Activated CD8-positive, alpha-beta memory T cell treated with anti-CD3 and anti-CD28 coated beads for 48 hours (primary cell): ENCODE results near the gene MRPL44.
"Not testable (repeated sequence)": the region's sequence is repeated elsewhere in the genome, so short reads cannot be mapped to it uniquely, and the experiment has no call there.

ENCODE experiments used
- DNase-seq, 3 experiments: peaks; one replicate each; pipeline ENCODE4 v3.0.0-alpha.2; 2020; ENCODE audit warnings: low read depth in 2 of 3, low spot score in 2 of 3

MRPL44 gene

GRCh38 chr2:223935459-223936125 is 21.7 kb upstream of the MRPL44 start:
- no peak for DNase-seq

- DNase-seq, result no peak
Measured at GRCh38 chr2:223936862-223937326, 20.4 kb upstream of the MRPL44 start.

GRCh38 chr2:223937535-223937934 is 19.7 kb upstream of the MRPL44 start:
- no peak for DNase-seq

GRCh38 chr2:223939438-223939837 is 17.8 kb upstream of the MRPL44 start:
- not testable (repeated sequence) for DNase-seq

GRCh38 chr2:223941579-223942277 is 15.5 kb upstream of the MRPL44 start:
- peak in 1 of 3 experiments; percentile 50 for DNase-seq

GRCh38 chr2:223943135-223943534 is 14.1 kb upstream of the MRPL44 start:
- DNase-seq, result no peak

- DNase-seq, result no peak
Measured at GRCh38 chr2:223943561-223944008, 13.7 kb upstream of the MRPL44 start.

- DNase-seq, result no peak
Measured at GRCh38 chr2:223944166-223944702, 13.0 kb upstream of the MRPL44 start.

GRCh38 chr2:223944703-223945531 is 12.3 kb upstream of the MRPL44 start, which contains the start of gene WDFY1:
Gene WDFY1, minus strand, starts transcription at chr2:223945335. Its CDS starts 51 bp downstream, at chr2:223945284.
- peak; percentile 52 to 64 (median 63) for DNase-seq

GRCh38 chr2:223945755-223946154 is 11.5 kb upstream of the MRPL44 start:
- DNase-seq, result no peak

- DNase-seq, result no peak
Measured at GRCh38 chr2:223947711-223948205, 9.5 kb upstream of the MRPL44 start.

- no peak for DNase-seq
Measured at GRCh38 chr2:223949241-223949840, 7.9 kb upstream of the MRPL44 start.

- no peak for DNase-seq
Measured at GRCh38 chr2:223950448-223951347, 6.6 kb upstream of the MRPL44 start.

- no peak for DNase-seq
Measured at GRCh38 chr2:223952280-223952968, 4.8 kb upstream of the MRPL44 start.

GRCh38 chr2:223954401-223954800 is 2.9 kb upstream of the MRPL44 start:
- DNase-seq, result no peak

- DNase-seq, result no peak
Measured at GRCh38 chr2:223956300-223956699, 963 bp upstream of the MRPL44 start.

- no peak for DNase-seq
Measured at GRCh38 chr2:223959688-223960087, 2.4 kb downstream of the MRPL44 start.

- DNase-seq, result no peak
Measured at GRCh38 chr2:223967981-223968380, 10.7 kb downstream of the MRPL44 start.

- no peak for DNase-seq
Measured at GRCh38 chr2:223969315-223969714, 12.1 kb downstream of the MRPL44 start.
